ENCODE measurements around the gene B3GALT5.

Gene B3GALT5

GRCh38 chr21:39647476-39647875, 34.7 kb downstream of the B3GALT5 start:
- no peak overlapping the region for H3K4me3 ChIP-seq (IDR thresholded peaks at IDR 0.05; ENCODE audit: insufficient read depth, low read depth, low read length)
- no peaks in the 10 kb centered on the region for H3K79me2 ChIP-seq (ENCODE audit: insufficient read depth, low read depth)
- no peaks in the 10 kb centered on the region for H3K36me3 ChIP-seq (ENCODE audit: insufficient read depth)
- H3K27me3 ChIP-seq (ENCODE audit: insufficient read depth, low read depth): no peaks in the 10 kb centered on the region
- no peak for TF ChIP-seq CTCF (conservative IDR thresholded peaks at IDR 0.05; ENCODE audit: low read depth, low read length)
- no peak overlapping the region for H3K4me2 ChIP-seq
- no peak overlapping the region for H2AFZ ChIP-seq (ENCODE audit: low read depth)
- no peaks in the 10 kb centered on the region for H4K20me1 ChIP-seq (ENCODE audit: insufficient read depth)
- peaks cover 37% of the 10 kb centered on the region for H3K4me1 ChIP-seq (ENCODE audit: low read depth, poor library complexity, severe bottlenecking)
- no peak overlapping the region for H3K9ac ChIP-seq
- H3K27ac ChIP-seq: no peak overlapping the region

- TF ChIP-seq CTCF (conservative IDR thresholded peaks at IDR 0.05; ENCODE audit: low read depth, low read length): no peak
- Histone ChIP-seq H4K20me1 (ENCODE audit: insufficient read depth) (no peaks in the 10 kb centered on the region), H3K9ac (no peak overlapping the region), H3K36me3 (ENCODE audit: insufficient read depth) (no peaks in the 10 kb centered on the region), H2AFZ (ENCODE audit: low read depth) (no peak overlapping the region), H3K79me2 (ENCODE audit: insufficient read depth, low read depth) (no peaks in the 10 kb centered on the region), H3K4me3 (IDR thresholded peaks at IDR 0.05; ENCODE audit: insufficient read depth, low read depth, low read length) (no peak overlapping the region), H3K27ac (no peak overlapping the region), H3K4me1 (ENCODE audit: low read depth, poor library complexity, severe bottlenecking) (peaks cover 23% of the 10 kb centered on the region), H3K4me2 (no peak overlapping the region), H3K27me3 (ENCODE audit: insufficient read depth, low read depth) (no peaks in the 10 kb centered on the region)
These were observed 36.1 kb downstream of the B3GALT5 start for GRCh38 chr21:39648879-39649278.

- no peak overlapping the region for H3K27ac ChIP-seq
- no peak for TF ChIP-seq CTCF (conservative IDR thresholded peaks at IDR 0.05; ENCODE audit: low read depth, low read length)
- no peaks in the 10 kb centered on the region for H3K79me2 ChIP-seq (ENCODE audit: insufficient read depth, low read depth)
- peaks cover 17% of the 10 kb centered on the region for H3K4me1 ChIP-seq (ENCODE audit: low read depth, poor library complexity, severe bottlenecking)
- no peak overlapping the region for H2AFZ ChIP-seq (ENCODE audit: low read depth)
- H3K4me3 ChIP-seq (IDR thresholded peaks at IDR 0.05; ENCODE audit: insufficient read depth, low read depth, low read length): no peak overlapping the region
- no peaks in the 10 kb centered on the region for H3K36me3 ChIP-seq (ENCODE audit: insufficient read depth)
- no peaks in the 10 kb centered on the region for H3K27me3 ChIP-seq (ENCODE audit: insufficient read depth, low read depth)
- no peak overlapping the region for H3K9ac ChIP-seq
- no peaks in the 10 kb centered on the region for H4K20me1 ChIP-seq (ENCODE audit: insufficient read depth)
- no peak overlapping the region for H3K4me2 ChIP-seq
These were observed 36.8 kb downstream of the B3GALT5 start for GRCh38 chr21:39649526-39649925.

GRCh38 chr21:39650306-39650705, 37.6 kb downstream of the B3GALT5 start:
- no peak overlapping the region for H3K9ac ChIP-seq
- H3K4me2 ChIP-seq: no peak overlapping the region
- H4K20me1 ChIP-seq (ENCODE audit: insufficient read depth): no peaks in the 10 kb centered on the region
- H3K79me2 ChIP-seq (ENCODE audit: insufficient read depth, low read depth): no peaks in the 10 kb centered on the region
- no peak overlapping the region for H2AFZ ChIP-seq (ENCODE audit: low read depth)
- H3K27ac ChIP-seq: no peak overlapping the region
- no peak for TF ChIP-seq CTCF (conservative IDR thresholded peaks at IDR 0.05; ENCODE audit: low read depth, low read length)
- H3K27me3 ChIP-seq (ENCODE audit: insufficient read depth, low read depth): no peaks in the 10 kb centered on the region
- H3K36me3 ChIP-seq (ENCODE audit: insufficient read depth): no peaks in the 10 kb centered on the region
- H3K4me1 ChIP-seq (ENCODE audit: low read depth, poor library complexity, severe bottlenecking): peaks cover 9% of the 10 kb centered on the region
- H3K4me3 ChIP-seq (IDR thresholded peaks at IDR 0.05; ENCODE audit: insufficient read depth, low read depth, low read length): no peak overlapping the region
